ENCODE measurements around the gene IFT80. TPM values are rescaled to one million over a fixed set of nuclear protein-coding genes. Genes with fewer than 3 reads are reported as not detected.
A peak's percentile ranks its signal among the peaks of the same experiment; 100 is the strongest.

Gene IFT80
- polyA plus RNA-seq, 1 of the 3 experiments (the other 2 are of a cell fraction), result 10.5 TPM

- H3K27ac ChIP-seq (ENCODE audit: low read depth in 2 of 2, low read length in 1 of 2), result peak overlapping the region in 1 of 2 experiments; percentile 43; a peak in 1 of 4 replicates
- WGBS (ENCODE audit: low lambda C conversion rate), result 100% methylated on average over 2 of the region's 2 CpGs
- H3K4me3 ChIP-seq (ENCODE audit: low read depth in 2 of 2, low read length in 1 of 2), result no peak overlapping the region
- ChIA-PET CTCF (interaction anchor here (0.9 to 1.6 kb wide), 2 partner anchors 21 to 395 kb away, joined by 3 to 6 read pairs; no protein-coding TSS in a partner anchor), POLR2A (interaction anchor here (1.1 kb wide), 1 partner anchor 14 kb away, joined by 3 read pairs; the partner anchor contains the start of gene TRIM59)
- peaks cover 74 to 85% of the 10 kb centered on the region in 2 experiments for H3K36me3 ChIP-seq (replicated peaks in 1 of 2; ENCODE audit: control insufficient read depth in 1 of 2, insufficient read depth in 2 of 2, low read length in 1 of 2)
- no peak overlapping the region for H2AFZ ChIP-seq (ENCODE audit: low read depth)
- no peak overlapping the region for H3K9ac ChIP-seq
- H3K9me2 ChIP-seq, result no peaks in the 10 kb centered on the region
- peaks cover 98% of the 10 kb centered on the region for H3K79me2 ChIP-seq (ENCODE audit: insufficient read depth)
- no peaks in the 10 kb centered on the region for H3K27me3 ChIP-seq (ENCODE audit: insufficient read depth)
- H3K4me2 ChIP-seq, result no peak overlapping the region
- DNase-seq, result no peak
- TF ChIP-seq FOXM1 (IDR thresholded peaks at IDR 0.05; ENCODE audit: low read depth), result no peak
- TF ChIP-seq JUND (IDR thresholded peaks at IDR 0.05), result no peak
- TF ChIP-seq TAF1 (IDR thresholded peaks at IDR 0.05; ENCODE audit: borderline replicate concordance, low read depth, low read length), result no peak
- no peak for TF ChIP-seq YY1 (IDR thresholded peaks at IDR 0.05; ENCODE audit: low read depth)
- TF ChIP-seq NRF1 (IDR thresholded peaks at IDR 0.05; ENCODE audit: low read depth, low read length), result no peak
- no peak for TF ChIP-seq IRF3 (IDR thresholded peaks at IDR 0.05; ENCODE audit: low read depth, low read length)
- TF ChIP-seq TCF12 (IDR thresholded peaks at IDR 0.05), result no peak
- H3F3A ChIP-seq (replicated peaks; ENCODE audit: insufficient read depth), result peaks cover 91% of the 10 kb centered on the region
- H4K20me1 ChIP-seq (ENCODE audit: insufficient read depth), result no peaks in the 10 kb centered on the region
- H3K4me1 ChIP-seq (ENCODE audit: control insufficient read depth in 1 of 2, insufficient read depth in 2 of 2, low read depth in 1 of 2, low read length in 1 of 2), result no peaks in the 10 kb centered on the region
- H3K9me3 ChIP-seq, result no peaks in the 10 kb centered on the region
Measured at GRCh38 chr3:160435095-160435494, 36.1 kb upstream of the IFT80 start.

- H3F3A ChIP-seq (replicated peaks; ENCODE audit: insufficient read depth), result peaks cover 96% of the 10 kb centered on the region
- 83% methylated on average over 2 of the region's 2 CpGs for WGBS (ENCODE audit: low lambda C conversion rate)
- no peaks in the 10 kb centered on the region for H3K4me1 ChIP-seq (ENCODE audit: control insufficient read depth in 1 of 2, insufficient read depth in 2 of 2, low read depth in 1 of 2, low read length in 1 of 2)
- no peaks in the 10 kb centered on the region for H4K20me1 ChIP-seq (ENCODE audit: insufficient read depth)
- H3K27ac ChIP-seq (ENCODE audit: low read depth in 2 of 2, low read length in 1 of 2), result peak overlapping the region in 1 of 2 experiments; percentile 43
- peaks cover 91% of the 10 kb centered on the region for H3K79me2 ChIP-seq (ENCODE audit: insufficient read depth)
- TF ChIP-seq TCF12 (IDR thresholded peaks at IDR 0.05) (no peak), NRF1 (IDR thresholded peaks at IDR 0.05; ENCODE audit: low read depth, low read length) (no peak), RXRA (IDR thresholded peaks at IDR 0.05; ENCODE audit: borderline replicate concordance, low read depth) (no peak), GATA2 (CRISPR knock-in tag; IDR thresholded peaks at IDR 0.05) (no peak), GABPA (IDR thresholded peaks at IDR 0.05; ENCODE audit: low read depth) (no peak), MAX (IDR thresholded peaks at IDR 0.05; ENCODE audit: low read depth) (no peak), CHD2 (IDR thresholded peaks at IDR 0.05; ENCODE audit: low read length, partially characterized antibody) (no peak), POLR2AphosphoS5 (IDR thresholded peaks at IDR 0.05; ENCODE audit: low read depth, low read length) (peak; percentile 31), JUND (IDR thresholded peaks at IDR 0.05) (0 out of 2 replicates have a peak, but pooled peaks have one; percentile 4), ELF1 (IDR thresholded peaks at IDR 0.05) (no peak), TAF1 (IDR thresholded peaks at IDR 0.05; ENCODE audit: borderline replicate concordance, low read depth, low read length) (no peak), MXI1 (IDR thresholded peaks at IDR 0.05; ENCODE audit: low read depth, low read length) (no peak), YY1 (IDR thresholded peaks at IDR 0.05; ENCODE audit: low read depth) (no peak), PBX3 (IDR thresholded peaks at IDR 0.05) (0 out of 2 replicates have a peak, but pooled peaks have one; percentile 25)
- POLR2A ChIA-PET, result no interaction called here
- CTCF ChIA-PET, result no interaction called here
- H3K36me3 ChIP-seq (replicated peaks in 1 of 2; ENCODE audit: control insufficient read depth in 1 of 2, insufficient read depth in 2 of 2, low read length in 1 of 2), result peaks cover 78 to 88% of the 10 kb centered on the region in 2 experiments
- H3K9me2 ChIP-seq, result no peaks in the 10 kb centered on the region
- H3K9ac ChIP-seq, result no peak overlapping the region
- H3K27me3 ChIP-seq (ENCODE audit: insufficient read depth), result no peaks in the 10 kb centered on the region
- H2AFZ ChIP-seq (ENCODE audit: low read depth), result no peak overlapping the region
- no peak for DNase-seq
- no peak overlapping the region for H3K4me2 ChIP-seq
- no peak overlapping the region for H3K4me3 ChIP-seq (ENCODE audit: low read depth in 2 of 2, low read length in 1 of 2)
- no peaks in the 10 kb centered on the region for H3K9me3 ChIP-seq
Measured at GRCh38 chr3:160434071-160434470, 35.0 kb upstream of the IFT80 start.
